ENCODE measurements around the gene IGFBPL1.
"Not testable (repeated sequence)": the region's sequence is repeated elsewhere in the genome, so short reads cannot be mapped to it uniquely, and the experiment has no call there.

The IGFBPL1 gene

GRCh38 chr9:38380230-38380871 is 43.9 kb downstream of the IGFBPL1 start:
- DNase-seq (ENCODE audit: low spot score) = no peak

- DNase-seq (ENCODE audit: low spot score) = not testable (repeated sequence)
Measured at GRCh38 chr9:38377336-38378083, 46.7 kb downstream of the IGFBPL1 start.

GRCh38 chr9:38376021-38376670 is 48.1 kb downstream of the IGFBPL1 start:
- DNase-seq (ENCODE audit: low spot score) = no peak

GRCh38 chr9:38375572-38375963 is 48.7 kb downstream of the IGFBPL1 start:
- DNase-seq (ENCODE audit: low spot score) = no peak

GRCh38 chr9:38374847-38375571 is 49.2 kb downstream of the IGFBPL1 start:
- DNase-seq (ENCODE audit: low spot score) = no peak

- DNase-seq (ENCODE audit: low spot score) = no peak
Measured at GRCh38 chr9:38373679-38374078, 50.6 kb downstream of the IGFBPL1 start.

GRCh38 chr9:38372762-38373619 is 51.3 kb downstream of the IGFBPL1 start:
- DNase-seq (ENCODE audit: low spot score) = no peak

GRCh38 chr9:38371495-38371894 is 52.8 kb downstream of the IGFBPL1 start:
- DNase-seq (ENCODE audit: low spot score) = peak; percentile 38

- DNase-seq (ENCODE audit: low spot score) = no peak
Measured at GRCh38 chr9:38370176-38370575, 54.1 kb downstream of the IGFBPL1 start.

- no peak for DNase-seq (ENCODE audit: low spot score)
Measured at GRCh38 chr9:38368731-38369130, 55.5 kb downstream of the IGFBPL1 start.

GRCh38 chr9:38367898-38368297 is 56.4 kb downstream of the IGFBPL1 start:
- DNase-seq (ENCODE audit: low spot score) = no peak

- no peak for DNase-seq (ENCODE audit: low spot score)
Measured at GRCh38 chr9:38363589-38363925, 60.7 kb downstream of the IGFBPL1 start.

- peak; percentile 29 for DNase-seq (ENCODE audit: low spot score)
Measured at GRCh38 chr9:38362852-38363588, 61.2 kb downstream of the IGFBPL1 start.

GRCh38 chr9:38361473-38361850 is 62.8 kb downstream of the IGFBPL1 start:
- no peak for DNase-seq (ENCODE audit: low spot score)

GRCh38 chr9:38360839-38361472 is 63.3 kb downstream of the IGFBPL1 start:
- DNase-seq (ENCODE audit: low spot score) = no peak

GRCh38 chr9:38359689-38360385 is 64.4 kb downstream of the IGFBPL1 start:
- no peak for DNase-seq (ENCODE audit: low spot score)

- DNase-seq (ENCODE audit: low spot score) = no peak
Measured at GRCh38 chr9:38359297-38359653, 65.0 kb downstream of the IGFBPL1 start.

GRCh38 chr9:38358390-38359296 is 65.6 kb downstream of the IGFBPL1 start:
- DNase-seq (ENCODE audit: low spot score) = no peak
